ENCODE measurements around the gene ARL2.

Gene ARL2

GRCh38 chr11:65065851-65066250, 51.9 kb downstream of the ARL2 start:
- DNase-seq (ENCODE audit: low read depth, low spot score): no peak
- H3K4me3 ChIP-seq (ENCODE audit: low read length): no peak overlapping the region

GRCh38 chr11:65066315-65066714, 52.4 kb downstream of the ARL2 start:
- no peak overlapping the region for H3K4me3 ChIP-seq (ENCODE audit: low read length)
- no peak for DNase-seq (ENCODE audit: low read depth, low spot score)

- H3K4me3 ChIP-seq (ENCODE audit: low read length): no peak overlapping the region
- no peak for DNase-seq (ENCODE audit: low read depth, low spot score)
These were observed 52.9 kb downstream of the ARL2 start for GRCh38 chr11:65066805-65067291.

- no peak overlapping the region for H3K4me3 ChIP-seq (ENCODE audit: low read length)
- DNase-seq (ENCODE audit: low read depth, low spot score): no peak
These were observed 53.5 kb downstream of the ARL2 start for GRCh38 chr11:65067446-65067845.

GRCh38 chr11:65069217-65069616, 55.3 kb downstream of the ARL2 start:
- H3K4me3 ChIP-seq (ENCODE audit: low read length): no peak overlapping the region
- no peak for DNase-seq (ENCODE audit: low read depth, low spot score)

Measured in Jurkat, Clone E6-1 (cell line).